NCI-H2107 treated with DMSO at 0.1 percent for 48 hours (cell line): ENCODE results near the gene SEM1.
"Not testable (repeated sequence)": the region's sequence is repeated elsewhere in the genome, so short reads cannot be mapped to it uniquely, and the experiment has no call there.

Source experiments
- DNase-seq: peaks from one replicate; lab custom pipeline; 2025; ENCODE audit not compliant: unreplicated experiment; lab: John Stamatoyannopoulos, UW

The SEM1 gene

GRCh38 chr7:96665689-96666088 lies 44.0 kb downstream of the SEM1 start:
- no peak for DNase-seq

DNA sequence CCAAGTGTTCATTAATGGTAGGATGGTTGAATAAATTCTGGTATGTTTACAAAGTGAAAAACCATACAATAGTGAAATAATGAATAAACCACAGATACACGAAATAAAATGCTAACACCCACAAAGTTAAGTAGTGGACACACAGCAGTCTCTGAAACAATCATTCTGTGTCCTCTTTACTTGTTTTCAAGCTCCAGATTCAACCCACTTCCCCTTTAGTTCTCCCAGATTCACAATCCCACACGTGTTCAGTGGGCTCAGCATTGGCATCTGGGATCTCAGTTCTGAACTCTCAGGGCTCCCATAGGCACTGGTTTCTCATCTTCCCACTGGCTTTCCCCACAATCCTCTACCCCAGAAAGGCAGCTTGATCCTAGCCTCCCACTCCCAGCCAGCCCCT lies 44.9 kb downstream of the SEM1 start:
- no peak for DNase-seq

GRCh38 chr7:96663871-96664445 lies 45.7 kb downstream of the SEM1 start:
- DNase-seq: no peak

DNA sequence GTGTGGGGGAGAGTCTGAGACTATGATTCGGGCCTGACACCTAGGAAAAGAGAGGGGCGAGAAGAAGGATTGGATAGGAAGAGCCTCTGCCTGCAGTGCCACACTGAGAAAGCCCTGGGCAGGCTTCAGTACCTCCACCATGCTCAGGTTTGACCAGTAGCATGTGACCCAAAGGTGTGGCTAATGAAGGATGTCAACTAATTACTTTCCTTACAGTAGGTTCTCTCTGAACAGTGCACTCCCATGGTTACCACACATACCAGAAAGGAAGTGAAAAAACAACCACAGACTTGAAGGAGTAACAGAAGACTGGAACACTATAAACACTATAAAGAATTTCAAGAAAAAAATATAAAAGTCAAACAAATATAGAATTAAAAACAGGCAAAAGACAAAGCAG lies 46.2 kb downstream of the SEM1 start:
- no peak for DNase-seq

GRCh38 chr7:96662151-96662550 lies 47.5 kb downstream of the SEM1 start:
- DNase-seq: not testable (repeated sequence)

DNA sequence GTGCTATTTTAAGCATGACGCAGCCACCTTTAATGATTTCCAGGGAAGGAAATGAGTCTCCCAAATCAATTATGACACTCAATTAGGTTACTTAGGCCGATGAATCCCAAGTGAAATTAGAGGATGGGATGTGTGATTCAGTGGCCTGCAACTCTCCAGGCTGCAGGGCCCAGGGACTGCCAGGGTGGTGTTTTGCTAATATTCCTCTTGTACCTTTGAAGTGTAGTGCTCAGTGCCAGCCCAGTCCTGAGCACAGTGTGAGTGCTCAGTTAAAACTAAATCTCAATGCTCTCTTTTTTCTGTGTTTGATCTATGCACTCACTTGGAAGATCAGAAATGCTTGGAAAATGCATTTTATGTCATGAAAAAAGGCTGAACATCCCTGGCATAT lies 51.6 kb downstream of the SEM1 start:
- DNase-seq: no peak

DNA sequence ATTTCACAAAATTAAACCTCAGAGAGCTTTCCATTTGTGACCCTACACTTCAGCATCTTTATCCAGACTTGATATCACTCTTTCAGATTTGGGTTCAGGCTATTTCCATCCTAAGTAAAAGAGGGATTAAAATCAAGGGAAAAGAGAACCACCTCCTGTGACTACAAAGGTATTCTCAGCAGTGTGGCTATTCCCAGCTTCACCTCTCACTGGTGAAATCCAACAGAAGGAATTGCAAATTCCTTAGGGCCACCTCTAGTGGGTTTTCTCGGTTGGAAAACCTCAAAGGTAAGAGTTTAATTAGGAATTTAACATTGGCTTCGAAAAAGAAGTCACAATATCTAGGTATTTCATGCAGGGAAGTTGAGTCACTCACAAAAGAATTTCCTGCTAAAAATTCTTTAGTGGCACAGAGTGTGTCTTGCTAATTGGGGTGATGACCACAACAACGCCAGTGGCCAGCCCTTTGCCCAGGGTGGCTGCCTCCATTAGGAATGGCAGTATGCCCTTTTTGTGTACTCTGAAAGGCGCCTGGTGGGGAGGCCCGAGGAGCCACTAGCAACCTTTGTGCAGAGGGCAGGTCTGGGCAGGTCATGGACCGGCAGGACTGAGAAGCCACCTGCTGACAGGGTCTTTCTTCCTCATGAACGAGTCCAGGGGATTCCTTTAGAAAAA lies 52.2 kb downstream of the SEM1 start:
- no peak for DNase-seq

DNA sequence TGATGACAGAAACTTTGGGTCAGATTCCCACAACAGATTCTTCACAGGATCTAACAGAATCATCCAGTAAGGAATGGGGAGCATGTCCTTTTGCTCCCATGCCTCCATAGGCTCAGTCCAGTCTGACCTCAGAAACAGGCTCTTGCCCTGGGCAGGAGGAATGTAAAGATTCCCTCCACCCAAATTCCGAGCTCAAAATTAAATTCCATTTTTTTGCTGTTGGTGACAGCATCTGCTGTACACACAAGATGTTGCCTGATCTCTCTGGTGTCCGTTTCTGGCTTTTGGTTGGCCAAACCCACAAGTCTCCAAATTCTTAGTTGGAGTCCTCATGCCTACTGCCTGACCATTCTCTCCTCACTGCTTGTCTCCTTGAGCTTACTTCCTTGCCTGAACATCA lies 53.7 kb downstream of the SEM1 start:
- DNase-seq: no peak

DNA sequence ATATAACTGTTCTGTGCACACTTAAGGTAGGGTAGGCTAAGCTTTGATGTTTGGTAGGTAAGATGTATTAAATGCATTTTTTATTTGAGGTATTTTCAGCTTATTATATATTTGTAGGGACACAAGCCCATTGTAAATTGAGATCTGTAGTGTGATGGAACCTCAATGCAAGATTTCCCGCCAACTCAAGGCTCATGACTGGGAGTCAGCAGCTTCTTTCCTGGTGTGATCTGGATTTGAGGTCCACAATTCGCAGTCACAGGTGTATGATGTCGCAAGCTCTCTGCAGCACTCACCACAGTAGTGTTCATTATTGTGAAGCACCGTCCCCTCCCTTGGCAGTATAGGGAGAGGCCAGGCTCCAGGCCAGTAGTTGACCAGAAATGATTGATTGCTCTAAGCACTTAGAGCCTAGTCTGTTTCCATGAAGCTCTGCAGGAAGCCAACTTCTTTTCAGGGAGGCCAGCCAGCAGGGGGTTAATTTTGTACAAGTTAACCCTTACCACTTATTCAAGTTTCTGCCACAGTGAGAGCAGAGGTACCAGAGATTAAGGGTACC lies 54.9 kb downstream of the SEM1 start:
- DNase-seq: no peak

DNA sequence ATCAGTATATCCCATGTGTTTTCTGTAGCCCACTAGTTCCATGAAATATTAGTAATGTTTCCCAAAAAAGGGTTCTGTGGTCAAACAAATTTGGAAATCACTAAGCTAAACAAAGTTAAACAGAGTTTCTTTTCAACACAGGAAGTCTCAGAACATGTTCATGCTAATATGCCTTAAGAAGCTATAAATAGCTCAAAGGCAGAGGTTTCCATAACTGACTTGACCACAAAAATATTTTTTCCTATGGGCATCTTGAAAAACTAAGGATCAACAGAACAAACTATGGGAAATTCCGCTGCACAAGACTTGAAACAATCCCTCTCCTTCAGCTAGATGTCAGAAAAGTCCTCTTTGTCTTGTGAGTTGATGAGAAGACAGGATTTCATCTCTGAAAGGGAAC lies 59.7 kb downstream of the SEM1 start:
- DNase-seq: no peak

GRCh38 chr7:96648784-96649183 lies 60.9 kb downstream of the SEM1 start:
- no peak for DNase-seq

DNA sequence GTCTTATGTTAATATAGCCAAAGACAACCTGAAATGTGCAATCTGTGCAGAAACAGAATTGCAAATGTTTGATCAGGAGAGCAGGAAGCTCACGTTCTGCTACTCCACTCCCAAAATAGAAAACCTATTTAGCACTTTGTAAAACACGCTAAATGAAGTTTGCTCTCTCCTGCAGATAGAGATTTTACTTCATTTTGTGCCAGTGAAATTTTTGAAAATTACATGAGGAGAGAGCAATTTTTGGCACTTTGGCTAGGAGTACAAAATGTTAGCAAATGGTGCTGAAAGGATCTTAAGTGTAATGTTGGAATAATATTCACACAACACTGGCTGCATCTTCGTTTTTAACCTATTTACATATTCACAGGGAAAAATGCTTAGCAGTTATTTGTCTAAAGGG lies 61.9 kb downstream of the SEM1 start:
- no peak for DNase-seq

DNA sequence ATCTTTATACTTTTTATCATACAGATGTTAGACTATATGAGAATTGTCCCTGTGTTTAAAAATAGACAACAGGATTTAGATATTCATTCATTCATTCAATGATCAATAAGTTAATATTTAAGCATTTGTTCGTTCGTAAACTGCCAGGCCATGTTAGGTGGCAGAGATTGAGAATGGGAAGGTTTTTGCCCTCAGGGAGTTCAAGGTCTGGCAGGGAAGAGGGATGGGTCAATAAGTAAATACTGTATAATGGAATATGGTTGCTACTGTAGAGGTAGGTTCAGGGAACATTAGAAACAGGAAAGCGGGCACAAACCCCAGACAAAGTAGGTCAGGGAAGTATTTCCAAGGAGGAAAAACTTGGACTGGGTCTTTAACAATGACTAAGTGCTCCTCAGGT lies 64.6 kb downstream of the SEM1 start:
- DNase-seq: no peak

DNA sequence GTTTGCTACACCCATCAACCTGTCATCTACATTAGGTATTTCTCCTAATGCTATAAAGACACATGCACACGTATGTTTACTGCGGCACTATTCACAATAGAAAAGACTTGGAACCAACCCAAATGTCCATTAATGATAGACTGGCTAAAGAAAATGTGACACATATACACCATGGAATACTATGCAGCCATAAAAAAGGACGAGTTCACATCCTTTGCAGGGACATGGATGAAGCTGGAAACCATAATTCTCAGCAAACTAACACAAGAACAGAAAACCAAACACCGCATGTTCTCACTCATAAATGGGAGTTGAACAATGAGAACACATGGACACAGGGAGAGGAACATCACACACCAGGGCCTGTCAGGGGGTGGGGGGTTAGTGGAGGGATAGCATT lies 66.2 kb downstream of the SEM1 start:
- not testable (repeated sequence) for DNase-seq

GRCh38 chr7:96640054-96640453 lies 69.6 kb downstream of the SEM1 start:
- DNase-seq: no peak
